NCI-H2081 (cell line): ENCODE data around the gene NUP54.

Experiments used
- DNase-seq, 2 experiments: peaks; one replicate each; lab custom pipeline; 2025; lab: John Stamatoyannopoulos, UW

NUP54 gene

DNA sequence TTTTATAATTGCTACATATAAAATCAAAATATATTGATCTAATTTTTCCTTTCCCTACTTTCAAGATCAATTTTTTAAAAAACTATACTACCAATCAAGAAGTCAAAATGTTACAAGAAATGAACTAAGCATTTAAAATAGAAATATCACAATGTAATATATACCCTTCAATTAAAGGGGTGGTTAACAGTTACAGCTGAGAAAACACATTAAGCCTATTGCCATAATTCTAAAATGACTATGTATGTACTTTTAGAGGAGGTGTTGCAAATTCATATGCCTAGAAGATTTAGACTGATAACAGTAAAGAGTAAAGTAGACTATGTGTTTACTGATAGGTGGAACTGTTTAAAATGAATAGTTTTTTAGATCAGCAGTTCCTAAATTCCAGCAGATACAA lies 3.7 kb downstream of the NUP54 start:
- peak in 1 of 2 experiments; percentile 16 for DNase-seq

DNA sequence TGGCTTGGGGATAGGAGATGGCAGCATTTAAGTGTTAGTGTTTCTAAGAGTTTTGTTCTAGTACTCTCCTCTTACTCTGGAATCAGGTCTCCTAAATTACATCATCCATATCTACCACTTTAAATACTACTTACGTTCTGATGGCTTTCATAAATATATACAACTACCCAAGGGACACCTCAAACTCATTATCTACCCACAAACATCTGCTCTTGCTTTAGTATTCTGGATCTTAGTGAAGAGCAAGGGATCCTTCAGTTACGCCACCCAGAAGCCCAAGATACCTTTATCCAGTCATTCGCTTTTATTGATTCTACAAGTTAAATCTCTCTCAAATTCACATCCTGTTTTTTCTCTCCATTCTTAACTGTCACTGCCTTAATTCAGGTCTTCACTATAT lies 7.0 kb downstream of the NUP54 start:
- DNase-seq, result no peak

DNA sequence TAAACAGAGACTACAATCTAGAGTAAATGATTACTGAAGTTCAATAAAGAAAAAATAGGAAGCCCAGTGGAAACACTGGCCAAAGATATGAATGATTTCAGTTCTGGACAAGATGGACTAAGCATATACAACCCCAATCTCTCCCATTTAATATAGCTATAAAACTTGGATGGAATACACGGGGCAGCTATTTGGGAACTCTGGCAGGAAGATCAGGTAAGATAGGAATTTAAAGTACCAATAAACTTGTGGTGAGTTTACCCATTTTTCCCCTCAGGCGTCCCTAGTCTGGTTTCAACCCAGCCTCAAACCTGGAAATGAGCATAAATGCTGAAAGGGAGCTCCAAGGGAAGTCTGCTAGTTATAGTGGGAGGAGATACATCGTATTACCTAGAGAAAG lies 20.4 kb downstream of the NUP54 start:
- DNase-seq, result no peak

- DNase-seq, result no peak
These were observed 22.4 kb downstream of the NUP54 start for GRCh38 chr4:76125816-76126215.

GRCh38 chr4:76120199-76120598 lies 28.0 kb downstream of the NUP54 start:
- DNase-seq, result no peak

GRCh38 chr4:76117536-76117935 lies 30.7 kb downstream of the NUP54 start:
- no peak for DNase-seq

DNA sequence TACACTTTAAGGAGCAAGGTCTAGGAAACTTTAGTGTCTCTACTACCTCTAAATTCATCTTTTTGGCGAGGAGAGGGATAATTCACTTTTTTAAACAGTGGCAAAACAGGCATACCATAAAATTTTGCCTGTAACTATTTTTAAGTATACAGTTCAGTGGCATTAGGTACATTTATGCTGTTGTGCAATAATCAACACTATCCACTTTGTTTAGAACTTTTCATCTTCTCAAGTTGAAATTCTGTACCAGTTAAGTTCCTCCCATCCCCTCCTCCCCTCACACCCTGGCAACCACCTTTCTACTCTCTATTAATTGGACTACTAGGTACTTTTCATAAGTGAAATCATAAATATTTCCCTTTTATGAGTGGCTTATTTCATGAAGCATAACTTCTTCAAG lies 31.4 kb downstream of the NUP54 start:
- DNase-seq, result no peak

DNA sequence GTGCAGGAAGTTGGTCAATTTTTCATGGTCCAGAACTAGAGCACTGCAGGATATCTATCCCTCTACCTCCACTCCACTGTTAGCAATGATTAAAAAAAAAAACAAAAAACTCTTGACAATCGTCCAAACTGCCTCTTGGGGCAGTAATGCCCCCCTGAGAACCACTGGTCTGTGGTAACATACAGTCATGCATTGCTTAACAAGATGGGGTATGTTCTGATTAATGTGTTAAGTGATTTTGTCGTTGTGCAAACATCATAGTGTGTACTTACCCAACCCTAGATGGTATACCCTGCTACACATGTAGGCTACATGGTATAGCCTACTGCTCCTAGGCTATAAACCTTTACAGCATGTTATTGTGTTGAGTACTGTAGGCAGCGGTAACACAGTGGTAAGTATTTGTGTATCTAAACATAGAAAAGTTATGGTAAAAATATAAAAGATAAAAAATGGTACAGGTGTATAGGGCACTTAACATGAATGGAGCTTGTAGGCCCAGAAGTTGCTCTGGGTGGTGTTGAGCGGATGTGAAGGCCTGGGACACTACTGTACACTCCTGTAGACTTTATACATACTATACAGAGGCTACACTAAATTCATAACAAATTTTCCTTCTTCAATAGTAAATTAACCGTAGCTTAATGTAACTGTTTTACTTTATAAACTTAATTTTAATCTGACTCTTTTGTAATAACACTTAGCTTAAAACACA lies 39.6 kb downstream of the NUP54 start:
- DNase-seq, result peak in 1 of 2 experiments; percentile 38

- DNase-seq, result no peak
These were observed 41.8 kb downstream of the NUP54 start for GRCh38 chr4:76106442-76106841.

GRCh38 chr4:76105652-76106051 lies 42.5 kb downstream of the NUP54 start:
- DNase-seq, result no peak

- no peak for DNase-seq
These were observed 52.1 kb downstream of the NUP54 start for GRCh38 chr4:76096076-76096475.

DNA sequence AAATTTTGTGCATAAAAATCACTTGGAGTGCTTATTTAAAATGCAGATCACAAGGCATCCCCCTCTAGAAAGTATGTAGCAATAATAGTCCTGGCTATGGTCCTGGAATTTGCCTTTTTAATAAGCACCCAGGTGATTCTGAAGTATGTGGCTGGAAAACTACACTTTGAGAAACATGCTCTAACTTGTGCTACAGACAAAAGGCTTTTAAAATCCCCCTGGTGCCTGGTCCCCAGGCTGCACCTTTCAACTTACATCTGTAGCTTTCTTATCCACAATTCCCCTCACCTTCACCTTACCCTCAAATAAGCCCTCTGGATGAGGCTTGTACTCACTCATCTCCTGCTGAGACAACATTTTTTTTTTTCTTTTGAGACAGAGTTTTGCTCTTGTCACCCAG lies 52.6 kb downstream of the NUP54 start:
- DNase-seq, result no peak

- DNase-seq, result no peak
These were observed 57.1 kb downstream of the NUP54 start for GRCh38 chr4:76091052-76091451.

GRCh38 chr4:76090241-76090691 lies 57.9 kb downstream of the NUP54 start:
- DNase-seq, result no peak

DNA sequence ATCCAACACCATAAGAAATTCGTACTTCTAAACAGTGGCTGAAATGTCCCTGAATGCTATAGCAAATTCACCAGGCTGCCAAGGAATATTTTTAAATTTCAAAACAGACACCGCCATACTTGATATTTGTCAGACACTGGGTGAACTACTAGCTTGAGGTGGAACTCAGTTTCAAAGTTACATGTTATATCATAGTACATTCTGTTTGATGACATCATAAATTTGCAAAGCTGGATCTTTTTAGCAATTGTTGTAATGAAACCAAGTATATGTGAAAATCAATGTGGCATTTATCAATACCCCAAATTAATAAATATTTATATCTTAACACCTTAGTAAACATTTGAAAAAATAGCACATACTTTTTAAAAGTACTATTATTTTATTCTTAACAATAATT lies 59.5 kb downstream of the NUP54 start:
- no peak for DNase-seq

- peak; percentile 2 to 23 for DNase-seq
These were observed 61.0 kb downstream of the NUP54 start for GRCh38 chr4:76087007-76087769.

DNA sequence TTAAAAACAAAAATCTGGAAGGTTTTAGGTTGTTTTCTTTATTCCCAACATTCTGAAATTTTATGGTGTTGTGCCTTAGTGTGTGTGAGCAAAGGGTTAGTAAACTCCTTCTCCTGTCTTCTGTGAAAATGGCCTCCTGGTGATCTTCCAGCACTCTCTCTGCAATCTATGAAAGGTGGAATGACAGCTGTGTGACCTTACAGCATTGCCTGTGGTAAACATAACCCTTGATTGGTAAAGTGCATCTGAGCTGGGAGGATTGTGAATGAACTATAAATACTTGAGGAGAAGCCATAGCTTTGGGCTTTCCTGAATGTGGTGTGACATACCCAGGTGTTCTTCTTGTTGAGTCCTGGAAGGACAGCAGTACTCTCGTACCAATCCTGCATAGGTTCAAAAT lies 63.7 kb downstream of the NUP54 start:
- no peak for DNase-seq

DNA sequence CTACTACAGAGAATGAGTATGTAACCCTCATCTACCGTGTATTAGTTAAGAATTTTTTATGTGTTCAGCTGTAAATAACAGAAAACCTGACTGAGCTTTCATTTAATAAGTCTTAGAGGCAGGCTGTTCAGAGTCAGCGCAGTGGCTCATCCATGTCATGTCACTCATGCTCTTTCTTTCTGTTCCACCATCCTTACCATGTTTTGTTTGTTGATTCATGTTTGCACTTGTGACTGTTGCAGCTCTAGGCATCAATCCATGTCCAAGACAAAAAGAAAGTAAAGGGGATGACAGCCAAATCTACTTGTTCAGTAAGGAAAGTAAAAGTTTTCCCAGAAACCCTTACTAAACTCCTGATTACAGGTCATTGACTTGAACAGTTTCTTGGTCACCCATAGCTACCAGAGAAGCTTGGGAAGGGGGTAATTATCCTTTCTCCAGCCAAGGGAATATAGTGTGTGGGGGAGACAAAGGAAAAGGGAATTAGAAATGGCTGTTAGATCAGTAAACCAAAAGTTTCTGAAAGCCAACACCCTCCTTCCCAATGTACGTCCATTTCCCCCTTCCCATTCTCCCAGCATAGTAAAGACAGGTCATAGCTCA lies 64.7 kb downstream of the NUP54 start:
- DNase-seq, result no peak

DNA sequence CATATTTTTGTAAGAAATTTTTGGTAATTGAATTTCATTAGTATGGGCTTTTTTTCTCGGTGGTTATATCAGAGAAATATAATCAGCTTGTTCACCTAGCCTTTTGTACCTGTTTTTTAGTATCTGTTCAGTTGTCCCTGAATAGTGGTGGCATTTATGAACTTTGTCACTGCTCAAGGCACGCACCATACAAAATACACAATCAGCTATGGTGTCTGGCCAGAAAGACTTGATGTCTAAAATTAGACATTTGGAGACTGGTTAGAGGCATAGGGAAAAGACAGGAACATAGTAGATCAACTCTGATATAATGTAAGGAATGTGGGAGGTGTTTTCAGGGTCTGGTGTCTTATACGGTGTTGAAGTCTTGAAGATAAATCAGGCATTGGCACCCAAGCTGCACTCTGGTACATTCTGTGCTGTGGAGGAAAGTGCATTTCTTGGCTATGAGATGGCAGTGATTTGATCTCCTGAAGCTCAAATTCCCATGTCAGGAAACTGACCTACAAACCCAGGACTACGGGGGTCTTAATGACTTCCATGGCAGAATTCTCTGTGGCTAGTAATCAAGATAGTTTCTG lies 70.1 kb downstream of the NUP54 start:
- DNase-seq, result no peak

- no peak for DNase-seq
These were observed 73.1 kb downstream of the NUP54 start for GRCh38 chr4:76074993-76075600.

DNA sequence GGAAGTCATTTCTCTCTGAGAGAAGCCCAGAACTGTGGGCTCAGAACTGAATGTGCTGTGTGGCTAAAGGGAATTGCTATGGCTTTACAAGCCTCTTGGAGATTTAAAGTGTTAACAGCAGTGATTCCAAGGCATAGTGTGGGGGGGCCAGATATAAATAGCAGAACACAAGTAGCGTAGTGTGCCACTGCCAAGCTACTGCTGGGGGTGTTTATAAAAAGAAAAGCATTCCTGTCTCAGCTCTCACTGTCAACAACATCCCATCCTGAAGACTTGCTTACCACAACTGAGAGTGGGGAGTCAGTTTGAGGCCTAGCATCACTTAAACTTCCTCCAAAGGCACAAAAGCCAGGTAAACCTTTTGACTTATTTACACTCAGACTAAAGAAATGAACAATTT lies 73.7 kb downstream of the NUP54 start, which contains the start of gene ART3:
Gene ART3 (plus strand): TSS at position 242 of the 400 bp plus-strand sequence. CDS start 1,181 bp downstream, outside the sequence.
- DNase-seq, result no peak

DNA sequence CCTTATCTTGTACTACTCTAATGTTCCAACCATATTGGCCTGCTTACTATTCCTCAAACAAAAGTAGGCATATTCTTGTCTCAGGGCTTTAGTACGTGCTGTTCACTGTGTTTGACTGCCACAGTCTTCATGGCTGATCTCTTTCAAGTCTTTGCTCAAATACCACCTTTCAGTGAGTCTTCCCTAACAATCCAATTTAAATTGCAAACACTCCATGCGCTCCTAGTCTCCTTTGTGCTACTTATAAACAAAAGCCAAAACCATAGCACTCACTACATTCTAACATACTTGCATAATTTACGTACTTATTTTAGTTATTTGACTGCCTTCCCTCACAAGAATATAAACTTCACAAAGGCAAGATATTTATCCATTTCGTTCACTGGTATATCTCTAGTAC lies 75.4 kb downstream of the NUP54 start:
- DNase-seq, result no peak
